Activated naive CD4-positive, alpha-beta T cell treated with anti-CD3 and anti-CD28 coated beads, Interleukin-2, amount 50 U/mL, for 24 hours (primary cell): ENCODE results near the gene ZNF662.

Experiments used
- H3K27ac Mint-ChIP-seq: one replicate; pipeline ENCODE4 v1.8.0; 2021; ENCODE audit warnings: mild to moderate bottlenecking, mixed read lengths
- H3K27me3 Mint-ChIP-seq: one replicate; pipeline ENCODE4 v1.8.0; 2021; ENCODE audit warnings: mixed read lengths
- H3K36me3 Mint-ChIP-seq: one replicate; pipeline ENCODE4 v1.8.0; 2021; ENCODE audit warnings: mixed read lengths
- H3K4me1 Mint-ChIP-seq: one replicate; pipeline ENCODE4 v1.8.0; 2021; ENCODE audit warnings: mixed read lengths
- H3K4me3 Mint-ChIP-seq: one replicate; pipeline ENCODE4 v1.8.0; 2021; ENCODE audit warnings: mild to moderate bottlenecking, mixed read lengths
- H3K9me3 Mint-ChIP-seq: one replicate; pipeline ENCODE4 v1.8.0; 2021; ENCODE audit warnings: mixed read lengths

ZNF662 gene

DNA sequence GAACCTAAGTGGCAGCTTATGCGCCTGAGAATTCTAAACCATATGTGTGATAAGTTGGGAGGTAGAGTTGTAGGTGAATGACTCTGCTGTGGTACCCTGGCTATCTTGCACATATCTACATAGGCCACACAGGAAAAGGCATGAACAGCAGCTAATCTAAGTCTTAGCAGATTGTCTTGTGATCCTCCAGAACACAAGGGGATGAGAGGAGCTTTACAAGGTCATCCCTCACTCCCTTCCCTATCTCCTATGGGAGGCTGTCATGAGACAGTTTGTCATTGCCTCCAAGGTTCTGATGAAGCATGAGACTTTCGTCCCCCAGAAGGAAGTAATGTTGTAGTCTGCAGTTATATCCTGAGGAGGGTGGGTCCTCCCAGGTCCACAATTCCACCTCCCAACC is 3.7 kb upstream of the ZNF662 start:
- Mint-ChIP-seq H3K36me3 (peaks cover 5% of the 10 kb centered on the region), H3K4me3 (no peak overlapping the region), H3K27me3 (peaks cover 28% of the 10 kb centered on the region)

DNA sequence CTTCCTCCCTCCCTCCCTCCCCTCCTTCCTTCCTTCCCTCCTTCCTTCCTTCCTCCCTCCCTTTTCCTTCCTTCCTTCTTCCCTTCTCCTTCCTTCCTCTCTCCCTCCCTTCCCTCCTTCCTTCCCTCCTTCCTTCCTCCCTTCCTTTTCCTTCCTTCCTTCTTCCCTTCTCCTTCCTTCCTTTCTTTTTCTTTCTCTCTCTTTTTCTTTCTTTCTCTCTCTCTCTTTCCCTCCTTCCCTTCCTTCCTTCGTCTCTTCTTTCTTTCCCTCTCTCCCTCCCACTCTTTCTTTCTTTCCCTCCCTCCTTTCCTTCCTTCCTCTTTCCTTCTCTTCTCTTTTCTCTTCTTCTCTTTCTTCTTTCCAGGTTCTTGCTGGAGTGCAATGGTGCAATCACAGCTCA is 1.9 kb upstream of the ZNF662 start:
- Mint-ChIP-seq H3K27me3 (peaks cover 34% of the 10 kb centered on the region), H3K4me1 (peaks cover 15% of the 10 kb centered on the region), H3K36me3 (peaks cover 5% of the 10 kb centered on the region), H3K27ac (no peak overlapping the region), H3K9me3 (peaks cover 8% of the 10 kb centered on the region), H3K4me3 (no peak overlapping the region)

More for the DNA sequence above, 3.7 kb upstream of the ZNF662 start:
- peaks cover 8% of the 10 kb centered on the region for H3K9me3 Mint-ChIP-seq
- peaks cover 14% of the 10 kb centered on the region for H3K4me1 Mint-ChIP-seq
- H3K27ac Mint-ChIP-seq: no peak overlapping the region

DNA sequence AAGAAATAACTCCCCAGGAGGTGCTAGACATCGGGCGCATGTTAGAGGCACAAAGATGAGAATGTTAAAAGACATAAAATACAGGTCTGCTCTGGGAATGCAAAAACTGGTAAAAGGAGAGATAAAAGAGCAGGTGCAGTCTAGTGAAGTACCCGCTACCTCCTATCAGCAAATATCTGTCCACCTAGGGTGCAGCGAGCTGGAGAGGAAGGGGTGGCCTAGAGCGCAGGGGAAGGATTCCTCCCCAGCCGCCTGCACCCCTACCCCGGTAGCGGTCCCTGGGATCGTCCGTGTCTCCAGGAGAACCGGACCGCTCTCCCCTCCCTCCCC is 237 bp upstream of the ZNF662 start:
- Mint-ChIP-seq H3K4me1 (peaks cover 15% of the 10 kb centered on the region), H3K36me3 (peaks cover 10% of the 10 kb centered on the region), H3K4me3 (peak overlapping the region; percentile 78), H3K27me3 (peaks cover 34% of the 10 kb centered on the region), H3K27ac (no peak overlapping the region), H3K9me3 (peaks cover 13% of the 10 kb centered on the region)

DNA sequence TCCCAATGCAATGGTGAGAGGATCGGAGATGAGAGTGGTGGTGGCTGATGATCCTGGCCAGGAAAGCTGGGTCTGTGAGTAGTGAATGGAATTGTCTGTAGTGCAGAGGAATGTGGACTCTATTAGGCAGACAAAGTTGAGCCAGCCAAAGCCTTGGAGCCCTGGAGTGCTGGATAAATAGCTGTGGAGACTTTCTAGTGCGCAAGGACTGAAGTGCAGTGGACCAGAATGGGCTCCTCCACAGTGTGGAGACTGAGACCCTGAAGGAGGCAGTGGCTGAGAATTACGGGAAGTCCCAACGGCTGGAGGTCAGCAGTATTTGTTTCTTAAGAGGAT is 874 bp downstream of the ZNF662 start:
- no peak overlapping the region for H3K27ac Mint-ChIP-seq
- H3K36me3 Mint-ChIP-seq: peaks cover 10% of the 10 kb centered on the region
- H3K4me1 Mint-ChIP-seq: peaks cover 15% of the 10 kb centered on the region
- H3K4me3 Mint-ChIP-seq: peak overlapping the region; percentile 5
- peaks cover 15% of the 10 kb centered on the region for H3K9me3 Mint-ChIP-seq
- H3K27me3 Mint-ChIP-seq: peaks cover 34% of the 10 kb centered on the region

DNA sequence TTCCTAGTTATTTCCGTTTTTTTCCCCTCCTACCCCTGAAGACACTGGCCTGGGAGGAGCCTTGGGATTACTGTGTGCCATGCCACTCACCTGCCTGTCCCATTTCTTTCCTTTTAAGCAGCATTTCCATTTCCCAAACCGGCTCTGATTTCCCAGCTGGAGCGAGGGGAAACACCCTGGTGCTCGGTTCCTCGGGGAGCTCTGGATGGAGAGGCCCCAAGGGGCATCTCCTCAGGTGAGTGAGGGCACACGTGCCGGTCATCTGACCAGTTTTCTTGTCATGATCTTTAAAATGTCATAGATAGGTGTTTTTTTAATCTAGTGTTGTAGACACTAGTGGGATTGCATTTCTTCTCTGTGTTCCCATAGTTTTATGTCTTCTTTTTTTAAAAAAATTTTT is 2.7 kb downstream of the ZNF662 start:
- Mint-ChIP-seq H3K4me1 (peaks cover 15% of the 10 kb centered on the region), H3K36me3 (peaks cover 17% of the 10 kb centered on the region), H3K9me3 (peaks cover 21% of the 10 kb centered on the region)

DNA sequence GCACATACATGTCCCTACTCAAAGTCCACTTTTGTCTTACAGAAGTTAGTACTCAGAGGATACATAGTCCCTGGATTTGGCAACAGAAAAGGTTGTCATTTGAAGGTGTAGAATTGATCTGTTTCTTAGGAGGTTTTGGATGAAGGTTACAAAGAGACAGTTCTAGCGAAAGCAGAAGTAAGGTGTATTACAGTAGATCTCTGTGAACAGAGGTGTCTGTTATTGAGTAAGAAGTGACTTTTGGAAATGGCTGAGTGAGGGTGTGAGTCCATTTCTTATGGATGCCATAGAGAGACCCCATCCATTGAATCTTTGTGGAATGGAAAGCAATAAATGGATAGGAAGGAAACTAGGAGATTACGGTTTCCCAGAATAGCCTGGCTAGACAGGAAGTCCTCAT is 5.6 kb downstream of the ZNF662 start:
- Mint-ChIP-seq H3K36me3 (peaks cover 30% of the 10 kb centered on the region), H3K27me3 (peaks cover 13% of the 10 kb centered on the region), H3K4me1 (peaks cover 8% of the 10 kb centered on the region), H3K9me3 (peaks cover 28% of the 10 kb centered on the region), H3K27ac (no peak overlapping the region), H3K4me3 (no peak overlapping the region)

More for the DNA sequence above, 2.7 kb downstream of the ZNF662 start:
- H3K27me3 Mint-ChIP-seq: peaks cover 28% of the 10 kb centered on the region
- H3K27ac Mint-ChIP-seq: no peak overlapping the region
- no peak overlapping the region for H3K4me3 Mint-ChIP-seq

DNA sequence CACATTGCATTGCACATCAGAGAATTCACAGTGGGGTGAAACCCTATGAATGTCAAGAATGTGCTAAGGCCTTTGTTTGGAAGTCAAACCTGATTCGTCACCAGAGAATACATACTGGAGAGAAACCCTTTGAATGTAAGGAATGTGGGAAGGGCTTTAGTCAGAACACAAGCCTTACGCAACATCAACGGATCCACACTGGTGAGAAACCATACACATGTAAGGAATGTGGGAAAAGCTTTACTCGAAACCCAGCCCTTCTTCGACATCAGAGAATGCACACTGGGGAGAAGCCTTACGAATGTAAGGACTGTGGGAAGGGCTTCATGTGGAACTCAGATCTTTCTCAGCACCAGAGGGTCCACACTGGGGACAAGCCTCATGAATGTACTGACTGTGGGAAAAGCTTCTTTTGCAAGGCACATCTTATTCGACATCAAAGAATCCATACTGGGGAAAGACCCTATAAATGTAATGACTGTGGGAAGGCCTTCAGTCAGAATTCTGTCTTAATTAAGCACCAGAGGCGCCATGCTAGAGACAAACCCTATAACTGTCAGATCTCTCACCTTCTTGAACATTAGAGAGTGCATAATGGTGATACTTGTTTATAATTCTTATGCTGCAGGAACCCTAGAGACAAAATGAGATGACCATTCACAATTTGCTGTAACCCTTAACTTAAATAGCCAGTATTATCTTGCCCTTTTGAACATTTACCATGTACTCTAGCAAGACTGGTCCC is 9.0 kb downstream of the ZNF662 start:
- H3K27me3 Mint-ChIP-seq: no peaks in the 10 kb centered on the region

DNA sequence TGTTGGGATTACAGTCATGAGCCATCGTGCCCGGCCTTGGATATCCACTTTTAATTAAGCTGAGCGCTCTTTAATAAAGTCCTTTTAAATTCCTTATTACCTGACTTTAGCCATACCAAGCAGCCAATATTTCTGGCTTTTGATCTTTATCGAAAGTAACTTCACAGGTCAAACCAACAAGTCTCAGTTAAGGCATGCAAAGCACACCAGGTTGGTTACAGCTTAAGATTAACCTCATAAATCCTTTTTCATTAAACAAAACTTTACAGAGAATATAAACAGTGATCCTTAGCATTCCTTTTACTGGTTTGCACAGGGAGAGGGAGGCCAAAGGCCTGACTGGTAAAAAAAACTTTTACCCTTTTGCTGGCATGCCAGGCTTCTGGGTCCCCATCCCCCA is 17.7 kb downstream of the ZNF662 start:
- Mint-ChIP-seq H3K36me3 (peaks cover 2% of the 10 kb centered on the region), H3K4me1 (peaks cover 12% of the 10 kb centered on the region), H3K27ac (no peak overlapping the region), H3K4me3 (no peak overlapping the region), H3K9me3 (no peaks in the 10 kb centered on the region), H3K27me3 (no peaks in the 10 kb centered on the region)

More for the DNA sequence above, 9.0 kb downstream of the ZNF662 start:
- Mint-ChIP-seq H3K27ac (no peak overlapping the region), H3K9me3 (peaks cover 35% of the 10 kb centered on the region), H3K36me3 (peaks cover 33% of the 10 kb centered on the region), H3K4me1 (no peaks in the 10 kb centered on the region), H3K4me3 (no peak overlapping the region)

DNA sequence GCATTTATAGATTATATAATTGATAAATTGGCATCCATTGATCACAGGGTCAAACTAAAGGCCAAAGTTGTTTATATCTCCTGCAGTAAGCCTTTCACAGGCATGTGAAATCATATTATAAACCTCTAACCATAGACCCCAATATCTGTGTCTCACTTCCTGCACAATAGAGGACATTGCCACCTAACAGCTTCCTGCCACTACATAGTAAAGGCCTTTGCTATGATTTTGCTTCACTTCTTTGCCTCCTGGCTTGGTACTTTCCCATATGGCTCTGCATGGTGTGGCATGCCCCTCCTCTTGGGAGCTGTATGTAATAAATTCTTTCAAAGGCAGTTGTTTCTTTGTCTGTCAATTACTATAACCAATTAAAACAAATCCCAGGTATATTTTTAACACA is 20.4 kb downstream of the ZNF662 start:
- H3K27me3 Mint-ChIP-seq: no peaks in the 10 kb centered on the region
- peak overlapping the region; percentile 12 for H3K27ac Mint-ChIP-seq
- no peaks in the 10 kb centered on the region for H3K9me3 Mint-ChIP-seq
- peaks cover 12% of the 10 kb centered on the region for H3K4me1 Mint-ChIP-seq
- peaks cover 2% of the 10 kb centered on the region for H3K36me3 Mint-ChIP-seq
- H3K4me3 Mint-ChIP-seq: no peak overlapping the region

DNA sequence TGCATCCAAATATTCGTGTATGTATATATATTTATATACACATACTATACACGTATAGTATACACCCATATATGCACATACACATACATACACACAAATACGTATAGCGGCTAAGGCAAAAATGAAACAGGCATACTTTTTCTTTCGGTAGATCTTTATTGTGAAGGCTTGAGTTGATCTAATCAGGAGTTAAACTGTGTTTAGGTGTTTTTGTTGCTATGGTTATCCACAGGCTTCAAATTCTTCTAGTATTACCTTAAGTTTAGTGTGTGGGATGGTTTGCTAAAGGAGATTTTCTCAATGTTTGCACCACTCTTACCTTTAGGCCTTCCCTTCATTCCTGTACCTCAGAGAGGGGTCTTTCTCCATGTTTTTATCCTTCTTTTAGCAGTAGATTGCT is 28.2 kb downstream of the ZNF662 start:
- Mint-ChIP-seq H3K4me3 (no peak overlapping the region), H3K4me1 (peaks cover 34% of the 10 kb centered on the region), H3K27ac (no peak overlapping the region), H3K9me3 (no peaks in the 10 kb centered on the region), H3K36me3 (no peaks in the 10 kb centered on the region), H3K27me3 (no peaks in the 10 kb centered on the region)

DNA sequence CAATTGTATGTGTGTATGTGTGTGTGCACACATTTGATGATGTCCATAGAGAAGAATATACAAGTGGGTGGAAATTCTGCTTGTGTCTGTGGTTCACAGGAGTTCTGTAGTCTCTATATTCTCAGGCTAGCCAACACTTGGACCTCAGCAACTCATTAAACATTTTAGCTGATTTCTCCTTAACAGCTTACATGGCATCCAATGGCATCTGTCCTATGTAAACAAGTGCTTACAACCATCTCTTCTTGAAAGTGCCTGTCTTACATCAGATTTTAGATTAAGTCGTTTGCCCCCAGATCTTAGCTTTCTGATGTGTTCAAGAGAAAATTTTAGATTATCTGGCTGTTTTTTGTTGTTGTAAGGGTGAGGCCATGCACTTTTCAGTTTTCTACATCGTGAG is 29.0 kb downstream of the ZNF662 start:
- H3K4me3 Mint-ChIP-seq: peak overlapping the region; percentile 2
- H3K27me3 Mint-ChIP-seq: no peaks in the 10 kb centered on the region
- peaks cover 34% of the 10 kb centered on the region for H3K4me1 Mint-ChIP-seq
- no peak overlapping the region for H3K27ac Mint-ChIP-seq
- H3K9me3 Mint-ChIP-seq: no peaks in the 10 kb centered on the region
- no peaks in the 10 kb centered on the region for H3K36me3 Mint-ChIP-seq

DNA sequence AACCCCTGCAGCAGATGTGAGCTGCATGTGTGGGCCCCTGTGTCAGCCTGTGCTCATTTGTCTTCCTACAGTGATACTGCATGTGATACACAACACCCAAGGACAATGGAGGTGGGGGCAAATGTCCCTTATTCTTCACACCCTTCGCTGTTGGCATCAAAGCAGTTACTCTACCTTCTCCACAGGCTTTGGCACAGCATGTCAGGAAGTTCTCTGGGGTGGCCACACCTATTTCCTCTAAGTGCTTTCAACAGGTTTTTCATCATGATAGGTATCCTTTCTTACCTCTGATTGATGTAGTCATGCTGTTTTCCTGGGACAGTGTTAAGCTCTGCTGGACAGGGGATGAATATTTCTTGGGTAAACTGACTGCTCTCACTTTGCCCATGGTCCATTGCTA is 29.5 kb downstream of the ZNF662 start:
- Mint-ChIP-seq H3K27me3 (no peaks in the 10 kb centered on the region), H3K27ac (no peak overlapping the region), H3K4me1 (peaks cover 34% of the 10 kb centered on the region), H3K36me3 (no peaks in the 10 kb centered on the region), H3K9me3 (no peaks in the 10 kb centered on the region), H3K4me3 (peak overlapping the region; percentile 30)

DNA sequence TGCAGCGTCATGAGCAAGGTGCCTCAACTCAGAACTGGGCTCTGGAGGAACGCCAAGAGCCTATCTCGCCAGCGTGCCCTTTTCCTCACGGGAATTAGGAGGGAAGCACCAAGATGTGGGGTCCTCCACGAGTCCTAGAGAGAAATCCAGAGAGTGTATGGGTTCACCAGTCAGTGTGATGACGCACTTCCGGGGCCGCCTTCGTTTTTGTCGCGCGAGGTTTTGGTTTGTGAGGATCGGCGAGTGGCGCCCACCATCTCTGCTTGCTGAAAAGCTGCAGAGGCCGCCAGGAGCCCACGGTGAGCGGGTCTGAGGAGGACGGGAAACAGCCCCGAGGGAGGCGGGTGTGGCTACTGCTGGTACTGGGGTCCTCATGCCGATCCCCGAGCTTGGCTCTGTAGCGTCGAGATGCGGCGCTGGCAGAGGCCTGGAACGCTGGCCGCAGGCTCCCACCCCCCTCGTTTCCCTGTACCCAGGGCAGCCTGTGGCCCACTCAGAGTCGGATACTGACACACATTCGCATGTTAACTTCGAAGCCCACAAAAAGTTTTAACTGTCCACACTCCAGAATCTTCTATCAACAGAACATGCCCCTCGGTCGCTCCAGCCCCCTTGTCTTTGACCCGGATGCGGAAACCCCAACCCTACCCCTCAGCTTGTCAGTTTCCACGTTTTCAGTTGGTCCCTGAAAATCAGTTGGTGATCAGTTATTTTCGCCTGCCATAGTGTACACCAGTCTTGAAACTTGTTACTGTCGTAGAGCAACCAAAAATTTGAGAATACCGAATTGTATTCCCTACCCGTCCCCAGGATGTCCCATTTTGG is 30.4 kb downstream of the ZNF662 start:
- Mint-ChIP-seq H3K4me1 (peaks cover 34% of the 10 kb centered on the region), H3K27ac (no peak overlapping the region), H3K36me3 (no peaks in the 10 kb centered on the region), H3K4me3 (no peak overlapping the region), H3K9me3 (no peaks in the 10 kb centered on the region), H3K27me3 (no peaks in the 10 kb centered on the region)

DNA sequence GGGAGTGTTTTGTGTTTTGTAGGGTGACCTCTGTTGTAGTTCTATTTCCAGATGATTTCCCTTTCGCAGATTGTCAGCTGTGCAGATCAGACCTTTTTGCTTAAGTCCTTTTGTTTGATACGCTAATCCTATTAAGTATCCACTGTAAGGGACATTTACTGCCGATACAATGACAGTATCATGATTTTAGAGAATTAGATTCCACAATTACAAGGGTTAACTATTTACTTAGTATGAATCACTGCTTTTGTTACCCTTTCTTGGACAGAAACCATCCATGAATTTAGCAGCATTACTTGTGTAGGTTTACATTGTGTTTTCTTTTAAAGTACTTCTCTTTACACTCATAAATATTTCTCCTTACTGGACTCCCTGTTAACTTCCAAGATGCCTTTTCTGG is 31.4 kb downstream of the ZNF662 start:
- Mint-ChIP-seq H3K36me3 (no peaks in the 10 kb centered on the region), H3K9me3 (no peaks in the 10 kb centered on the region), H3K4me1 (peaks cover 34% of the 10 kb centered on the region), H3K4me3 (no peak overlapping the region), H3K27ac (no peak overlapping the region), H3K27me3 (no peaks in the 10 kb centered on the region)

DNA sequence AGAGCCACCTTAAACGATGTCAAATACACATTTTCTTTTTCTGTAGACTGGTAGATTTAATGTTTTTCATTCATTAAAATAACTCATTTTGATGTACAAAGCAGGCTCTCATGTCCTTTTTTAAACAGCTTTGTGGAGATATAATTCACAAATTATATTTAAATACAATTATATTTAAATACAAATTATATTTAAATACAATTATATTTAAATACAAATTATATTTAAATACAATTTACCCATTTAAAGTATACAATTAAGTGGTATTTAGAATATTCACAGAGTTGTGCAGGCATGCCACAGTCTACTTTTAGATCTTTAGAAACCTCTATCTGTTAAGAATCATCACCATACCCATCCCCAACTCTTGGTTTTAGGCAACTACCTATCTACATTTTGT is 36.8 kb downstream of the ZNF662 start:
- H3K27me3 Mint-ChIP-seq: peaks cover 3% of the 10 kb centered on the region
- no peaks in the 10 kb centered on the region for H3K36me3 Mint-ChIP-seq
- H3K9me3 Mint-ChIP-seq: no peaks in the 10 kb centered on the region
- no peak overlapping the region for H3K27ac Mint-ChIP-seq
- no peak overlapping the region for H3K4me3 Mint-ChIP-seq
- no peaks in the 10 kb centered on the region for H3K4me1 Mint-ChIP-seq

DNA sequence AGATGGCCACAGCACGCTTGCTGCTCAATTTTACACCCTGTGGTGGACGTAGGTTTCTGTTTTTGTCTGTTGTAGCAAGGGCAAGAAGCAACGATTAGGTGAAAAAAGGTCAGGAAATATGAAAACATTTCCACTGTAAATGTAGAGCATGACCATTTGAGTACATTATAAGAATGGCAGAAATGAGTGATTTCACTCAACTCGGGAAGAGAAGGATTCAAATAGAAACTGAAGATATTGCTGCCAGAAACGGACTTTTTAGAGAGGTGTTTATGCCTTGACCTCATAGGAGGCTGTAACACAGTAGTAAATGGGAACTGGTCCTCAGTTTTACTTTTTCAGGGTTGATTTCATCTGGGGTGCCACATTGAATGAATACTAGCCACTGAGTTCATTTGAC is 40.1 kb downstream of the ZNF662 start:
- H3K9me3 Mint-ChIP-seq: no peaks in the 10 kb centered on the region
- H3K4me3 Mint-ChIP-seq: no peak overlapping the region
- no peak overlapping the region for H3K27ac Mint-ChIP-seq
- peaks cover 3% of the 10 kb centered on the region for H3K27me3 Mint-ChIP-seq
- H3K4me1 Mint-ChIP-seq: no peaks in the 10 kb centered on the region
- no peaks in the 10 kb centered on the region for H3K36me3 Mint-ChIP-seq
